HG02588 (cell line): ENCODE measurements around the gene TCFL5.
A peak's percentile ranks its signal among the peaks of the same experiment; 100 is the strongest.
"Not testable (repeated sequence)": the region's sequence is repeated elsewhere in the genome, so short reads cannot be mapped to it uniquely, and the experiment has no call there.

ENCODE experiments used
- ATAC-seq: cut with Tn5 transposase; IDR thresholded peaks from one replicate; pipeline ENCODE4 v1.9.1; 2021; ENCODE audit warnings: mild to moderate bottlenecking, moderate library complexity; ENCODE audit not compliant: unreplicated experiment

Gene TCFL5

DNA sequence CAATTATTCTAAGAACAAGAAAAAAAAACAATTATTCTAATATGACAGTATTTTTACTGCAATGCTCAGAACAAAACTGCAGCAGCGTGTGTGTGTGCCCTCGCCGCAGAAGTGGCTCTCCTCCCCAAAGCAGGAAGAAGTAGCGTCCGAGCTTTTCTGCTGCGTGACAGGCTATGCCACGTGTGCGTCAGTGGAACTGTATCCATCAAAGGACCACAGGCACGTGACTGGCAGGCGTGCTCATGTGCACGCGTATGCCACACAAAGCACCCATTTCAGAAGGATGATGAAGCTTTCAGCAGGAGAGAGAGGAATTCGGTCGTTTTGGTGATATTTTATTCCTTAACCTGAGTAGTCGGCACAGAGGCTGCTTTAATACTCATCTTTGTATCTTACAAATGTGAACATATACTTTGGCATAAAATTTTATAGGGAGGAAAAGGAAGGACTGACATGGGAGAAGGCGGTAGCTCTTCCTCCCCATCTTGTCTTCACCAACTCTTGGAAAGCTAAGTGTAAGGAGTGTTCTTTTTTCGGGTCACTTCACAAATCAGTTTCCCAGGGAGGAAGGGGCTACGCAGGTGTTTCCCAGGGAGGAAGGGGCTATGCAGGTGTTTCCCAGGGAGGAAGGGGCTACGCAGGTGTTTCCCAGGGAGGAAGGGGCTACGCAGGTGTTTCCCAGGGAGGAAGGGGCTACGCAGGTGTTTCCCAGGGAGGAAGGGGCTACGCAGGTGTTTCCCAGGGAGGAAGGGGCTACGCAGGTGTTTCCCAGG is 3.4 kb downstream of the TCFL5 start:
- no peak for ATAC-seq

- ATAC-seq = no peak
Measured at GRCh38 chr20:62856931-62857619, 4.5 kb downstream of the TCFL5 start.

GRCh38 chr20:62855120-62855519 is 6.5 kb downstream of the TCFL5 start:
- ATAC-seq = no peak

DNA sequence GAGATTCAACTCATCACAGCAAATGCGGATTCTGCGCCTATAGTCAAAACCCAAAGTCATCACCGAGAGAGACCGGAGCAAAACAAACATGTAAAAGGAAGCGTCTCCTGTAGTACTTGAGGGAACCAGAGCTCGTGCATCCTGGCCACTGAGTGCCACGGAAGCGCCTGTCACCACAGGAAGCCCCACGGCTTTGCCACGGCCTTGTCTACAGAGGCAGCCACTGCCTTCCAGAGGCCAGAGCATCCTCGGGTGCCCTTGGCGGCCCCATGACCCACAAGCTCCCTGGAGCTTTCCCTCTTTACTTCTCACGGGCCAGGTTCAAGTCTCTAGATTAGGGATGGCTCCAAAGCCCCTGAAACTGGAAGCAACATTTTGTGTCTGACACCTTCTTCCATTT is 7.5 kb downstream of the TCFL5 start:
- no peak for ATAC-seq

GRCh38 chr20:62853304-62853703 is 8.3 kb downstream of the TCFL5 start:
- ATAC-seq = not testable (repeated sequence)

DNA sequence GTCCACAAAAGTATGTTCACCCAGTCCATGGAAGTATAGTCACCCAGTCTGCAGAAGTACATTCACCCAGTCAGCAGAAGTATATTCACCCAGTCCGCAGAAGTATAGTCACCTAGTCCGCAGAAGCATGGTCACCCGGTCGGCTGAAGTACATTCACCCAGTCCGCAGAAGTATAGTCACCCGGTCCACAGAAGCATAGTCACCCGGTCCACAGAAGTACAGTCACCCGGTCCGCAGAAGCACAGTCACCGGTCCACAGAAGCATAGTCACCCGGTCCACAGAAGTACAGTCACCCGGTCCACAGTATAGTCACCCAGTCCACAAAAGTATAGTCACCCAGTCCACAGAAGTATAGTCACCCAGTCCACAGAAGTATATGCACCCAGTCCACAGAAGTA is 8.8 kb downstream of the TCFL5 start:
- ATAC-seq = no peak

DNA sequence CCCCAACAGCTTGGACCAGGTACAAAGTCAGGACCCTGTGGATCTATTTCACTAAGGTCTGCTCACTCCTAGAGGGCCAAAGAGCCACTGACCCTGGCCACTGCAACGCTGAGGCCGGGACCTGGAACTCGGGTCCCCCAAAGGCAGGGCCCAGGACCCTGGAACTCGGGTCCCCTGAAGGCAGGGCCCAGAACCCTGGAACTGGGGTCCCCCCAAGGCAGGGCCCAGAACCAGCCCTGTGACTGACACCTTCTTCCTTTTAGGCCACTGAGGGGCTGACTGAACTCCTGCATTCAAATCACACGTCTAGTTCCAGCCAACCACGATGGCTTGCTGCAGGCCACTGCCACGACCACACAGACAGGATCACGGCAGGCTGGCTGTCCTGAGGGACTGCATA is 9.4 kb downstream of the TCFL5 start:
- no peak for ATAC-seq

DNA sequence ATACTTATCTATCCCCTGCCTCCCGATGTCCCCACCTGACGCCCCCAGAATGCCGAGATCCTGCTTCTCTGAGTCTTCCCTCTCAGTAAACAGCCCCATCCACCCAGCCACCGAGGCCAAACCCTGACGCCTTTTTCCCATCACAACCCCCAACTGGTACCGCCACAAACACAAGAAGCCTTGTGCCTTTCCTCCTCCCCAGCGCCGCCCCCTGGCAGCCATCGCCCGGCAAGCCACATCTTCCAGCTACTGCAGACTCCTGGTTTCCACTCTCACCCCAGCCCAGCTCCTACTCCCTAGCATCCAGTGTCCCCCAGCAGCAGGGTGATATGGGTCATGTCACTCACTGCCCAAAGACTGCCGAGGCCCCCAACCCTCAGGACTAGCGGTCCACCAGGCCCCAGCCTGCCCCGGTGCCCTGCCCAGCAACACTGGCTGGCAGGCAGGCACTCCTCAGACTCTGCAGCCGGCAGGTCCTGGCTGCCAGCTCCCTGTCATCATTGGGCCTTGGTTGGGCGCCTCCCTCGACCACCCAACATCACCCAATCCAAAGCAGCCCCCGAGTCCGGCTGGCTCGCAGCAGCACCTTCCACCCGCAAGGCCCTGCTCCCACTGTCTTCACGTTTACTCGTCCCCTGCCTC is 11.2 kb downstream of the TCFL5 start:
- no peak for ATAC-seq

DNA sequence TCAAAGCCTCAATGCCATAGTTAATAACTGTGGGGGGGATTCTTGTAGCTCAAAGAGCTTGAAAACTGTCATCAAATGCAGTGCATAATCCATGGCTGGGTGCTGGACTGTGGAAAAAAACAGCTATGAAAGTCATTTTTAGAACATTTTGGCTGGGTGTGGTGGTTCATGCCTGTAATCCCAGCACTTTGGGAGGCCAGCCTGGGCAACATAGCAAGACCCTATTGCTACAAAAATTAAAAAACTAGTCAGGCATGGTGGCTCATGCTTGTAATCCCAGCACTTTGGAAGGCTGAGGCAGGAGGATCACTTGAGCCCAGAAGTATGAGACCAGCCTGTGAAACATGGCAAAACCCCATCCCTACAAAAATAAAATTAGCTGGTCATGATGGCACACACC is 12.2 kb downstream of the TCFL5 start:
- no peak for ATAC-seq

- ATAC-seq = not testable (repeated sequence)
Measured at GRCh38 chr20:62848917-62849316, 12.7 kb downstream of the TCFL5 start.

DNA sequence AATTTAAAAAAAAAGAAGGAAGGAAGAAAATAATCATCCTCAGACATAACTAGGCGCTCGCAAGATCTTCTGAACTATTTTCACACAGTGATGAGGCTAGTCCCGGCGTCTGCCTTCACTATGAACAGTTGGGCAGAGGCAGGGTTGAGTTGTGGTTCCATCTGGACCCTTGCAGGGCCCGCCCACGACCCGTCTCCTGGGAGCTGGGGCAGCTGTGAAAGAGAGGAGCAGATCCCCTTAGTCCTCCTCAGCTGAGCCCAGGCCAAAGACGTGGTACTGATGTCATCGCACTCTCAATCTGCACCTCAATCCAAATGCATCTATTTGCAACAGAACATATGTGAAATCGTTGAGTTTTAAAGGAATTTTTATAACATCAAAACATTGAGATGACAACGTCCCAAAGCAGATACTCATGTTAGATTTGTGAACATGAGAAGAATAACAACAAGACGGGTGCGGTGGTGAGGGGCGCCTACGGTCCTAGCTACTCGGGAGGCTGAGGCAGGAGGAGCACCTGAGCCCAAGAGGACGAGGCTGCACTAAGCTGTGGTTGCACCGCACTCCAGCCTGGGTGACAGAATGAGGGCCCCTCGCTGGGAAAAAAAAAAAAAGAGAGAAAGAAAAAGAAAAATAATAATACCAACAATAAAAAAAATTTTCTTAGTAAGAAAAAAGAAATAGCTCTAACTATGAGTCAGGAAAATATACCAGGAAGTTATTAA is 15.3 kb downstream of the TCFL5 start:
- no peak for ATAC-seq

DNA sequence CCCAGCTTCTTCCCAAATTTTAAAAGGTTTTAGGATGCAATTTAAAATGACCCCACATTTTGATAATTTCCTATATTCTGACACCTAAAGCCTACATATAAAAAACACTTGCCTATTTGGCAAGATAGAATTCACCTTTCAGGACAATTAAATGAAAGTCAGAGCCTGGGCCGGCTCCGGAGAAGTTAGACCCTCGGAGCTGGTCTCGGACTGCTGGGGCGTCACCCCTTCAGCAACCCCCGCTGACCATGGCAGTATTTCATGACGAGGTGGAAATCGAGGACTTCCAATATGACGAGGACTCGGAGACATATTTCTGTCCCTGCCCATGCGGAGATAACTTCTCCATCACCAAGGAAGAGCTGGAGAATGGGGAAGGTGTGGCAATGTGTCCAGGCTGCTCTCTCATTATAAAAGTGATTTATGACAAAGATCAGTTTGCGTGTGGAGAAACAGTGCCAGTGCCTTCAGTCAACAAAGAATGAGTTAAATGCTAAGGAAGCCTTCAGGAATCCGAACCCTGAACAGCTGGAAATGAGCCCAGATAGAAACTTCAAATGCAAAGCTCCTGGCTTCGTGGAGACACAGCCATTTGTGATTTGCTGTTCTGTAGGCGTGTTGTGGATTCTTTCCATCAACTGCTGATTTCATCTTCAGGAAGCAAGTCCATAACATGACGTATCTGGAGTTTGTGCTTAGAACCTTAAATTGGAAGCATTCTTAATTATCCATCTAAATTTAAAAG is 16.0 kb downstream of the TCFL5 start:
- ATAC-seq = no peak

- no peak for ATAC-seq
Measured at GRCh38 chr20:62844182-62844581, 17.4 kb downstream of the TCFL5 start.

GRCh38 chr20:62843656-62844055 is 18.0 kb downstream of the TCFL5 start:
- no peak for ATAC-seq

DNA sequence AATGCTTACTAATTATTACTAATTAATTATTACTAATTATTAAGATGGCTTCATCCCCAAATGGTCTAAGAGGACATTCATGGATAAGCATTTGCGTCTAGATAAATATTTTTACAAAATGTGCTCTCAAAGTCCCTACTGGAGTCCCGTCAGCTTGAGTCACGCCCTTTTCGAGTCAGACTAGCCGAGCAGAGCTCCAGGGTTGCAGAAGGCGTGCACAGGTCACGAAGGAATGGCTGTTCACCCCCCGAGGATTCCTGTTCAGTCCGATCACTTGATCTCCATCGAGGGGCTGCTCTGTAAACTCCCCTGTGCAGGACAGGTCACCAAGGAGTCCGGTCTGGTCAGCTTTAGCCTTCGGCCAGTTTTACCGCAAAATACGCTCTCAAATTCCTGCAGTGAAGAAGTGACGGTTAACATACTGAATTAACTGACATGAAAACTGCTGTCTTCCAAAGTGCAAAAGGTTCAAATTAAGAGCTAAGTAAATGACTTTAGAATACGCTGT is 19.9 kb downstream of the TCFL5 start:
- no peak for ATAC-seq

GRCh38 chr20:62840244-62841197 is 21.1 kb downstream of the TCFL5 start:
- no peak for ATAC-seq

DNA sequence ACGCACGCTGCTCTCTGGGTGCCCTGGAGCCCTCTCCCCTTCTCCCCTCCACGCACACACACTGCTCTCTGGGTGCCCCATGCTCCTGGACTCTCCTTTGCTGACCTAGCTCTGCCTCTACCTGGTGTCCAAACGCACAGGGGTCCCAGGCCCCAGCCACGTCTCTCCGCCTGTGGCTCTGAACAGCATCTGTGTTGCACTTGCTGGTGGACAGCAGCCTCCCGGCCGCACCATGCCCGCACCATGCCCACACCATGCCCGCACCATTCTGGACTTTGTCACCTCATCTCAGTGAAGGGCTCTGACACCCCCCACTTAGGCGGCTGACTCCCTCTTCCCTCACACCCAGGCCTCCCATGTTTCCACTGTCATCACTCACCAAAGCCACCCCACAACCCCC is 21.8 kb downstream of the TCFL5 start:
- no peak for ATAC-seq

- no peak for ATAC-seq
Measured at GRCh38 chr20:62839261-62839660, 22.4 kb downstream of the TCFL5 start.

GRCh38 chr20:62838128-62838891 is 23.3 kb downstream of the TCFL5 start:
- peak; percentile 58 for ATAC-seq
